HG03520 (cell line): ENCODE results near the gene RFX3.
A peak's percentile ranks its signal among the peaks of the same experiment; 100 is the strongest.

Experiments
- ATAC-seq: cut with Tn5 transposase; IDR thresholded peaks from one replicate; pipeline ENCODE4 v1.9.1; 2021; ENCODE audit warnings: mild to moderate bottlenecking, moderate library complexity; ENCODE audit not compliant: unreplicated experiment

RFX3 gene

GRCh38 chr9:3436629-3437420 is 89.0 kb downstream of the RFX3 start:
- no peak for ATAC-seq

- no peak for ATAC-seq
Observed at GRCh38 chr9:3435732-3436131, 90.1 kb downstream of the RFX3 start.

GRCh38 chr9:3434594-3434993 is 91.2 kb downstream of the RFX3 start:
- ATAC-seq, result no peak

- ATAC-seq, result no peak
Observed at GRCh38 chr9:3433754-3434153, 92.0 kb downstream of the RFX3 start.

GRCh38 chr9:3433066-3433465 is 92.7 kb downstream of the RFX3 start:
- ATAC-seq, result no peak

GRCh38 chr9:3431890-3432289 is 93.9 kb downstream of the RFX3 start:
- no peak for ATAC-seq

- no peak for ATAC-seq
Observed at GRCh38 chr9:3419893-3420292, 105.9 kb downstream of the RFX3 start.

- no peak for ATAC-seq
Observed at GRCh38 chr9:3415906-3416305, 109.9 kb downstream of the RFX3 start.

- ATAC-seq, result no peak
Observed at GRCh38 chr9:3413984-3414383, 111.8 kb downstream of the RFX3 start.

GRCh38 chr9:3410461-3410860 is 115.3 kb downstream of the RFX3 start:
- no peak for ATAC-seq

- no peak for ATAC-seq
Observed at GRCh38 chr9:3409453-3409852, 116.3 kb downstream of the RFX3 start.

GRCh38 chr9:3403315-3403714 is 122.5 kb downstream of the RFX3 start:
- ATAC-seq, result no peak

GRCh38 chr9:3401221-3401954 is 124.4 kb downstream of the RFX3 start:
- ATAC-seq, result no peak

- peak; percentile 61 for ATAC-seq
Observed at GRCh38 chr9:3398232-3398648, 127.6 kb downstream of the RFX3 start.

GRCh38 chr9:3397766-3398165 is 128.0 kb downstream of the RFX3 start:
- peak; percentile 5 for ATAC-seq

GRCh38 chr9:3391414-3391813 is 134.4 kb downstream of the RFX3 start:
- ATAC-seq, result no peak

GRCh38 chr9:3386753-3387152 is 139.0 kb downstream of the RFX3 start:
- ATAC-seq, result no peak

GRCh38 chr9:3385871-3386270 is 139.9 kb downstream of the RFX3 start:
- peak; percentile 95 for ATAC-seq

GRCh38 chr9:3371842-3372241 is 154.0 kb downstream of the RFX3 start:
- ATAC-seq, result no peak

- no peak for ATAC-seq
Observed at GRCh38 chr9:3370715-3371114, 155.1 kb downstream of the RFX3 start.

- no peak for ATAC-seq
Observed at GRCh38 chr9:3367185-3367584, 158.6 kb downstream of the RFX3 start.

GRCh38 chr9:3361689-3362392 is 164.0 kb downstream of the RFX3 start:
- no peak for ATAC-seq
